ENCODE measurements around the gene NANOS1.

The NANOS1 gene, protein sequence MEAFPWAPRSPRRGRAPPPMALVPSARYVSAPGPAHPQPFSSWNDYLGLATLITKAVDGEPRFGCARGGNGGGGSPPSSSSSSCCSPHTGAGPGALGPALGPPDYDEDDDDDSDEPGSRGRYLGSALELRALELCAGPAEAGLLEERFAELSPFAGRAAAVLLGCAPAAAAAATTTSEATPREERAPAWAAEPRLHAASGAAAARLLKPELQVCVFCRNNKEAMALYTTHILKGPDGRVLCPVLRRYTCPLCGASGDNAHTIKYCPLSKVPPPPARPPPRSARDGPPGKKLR

DNA sequence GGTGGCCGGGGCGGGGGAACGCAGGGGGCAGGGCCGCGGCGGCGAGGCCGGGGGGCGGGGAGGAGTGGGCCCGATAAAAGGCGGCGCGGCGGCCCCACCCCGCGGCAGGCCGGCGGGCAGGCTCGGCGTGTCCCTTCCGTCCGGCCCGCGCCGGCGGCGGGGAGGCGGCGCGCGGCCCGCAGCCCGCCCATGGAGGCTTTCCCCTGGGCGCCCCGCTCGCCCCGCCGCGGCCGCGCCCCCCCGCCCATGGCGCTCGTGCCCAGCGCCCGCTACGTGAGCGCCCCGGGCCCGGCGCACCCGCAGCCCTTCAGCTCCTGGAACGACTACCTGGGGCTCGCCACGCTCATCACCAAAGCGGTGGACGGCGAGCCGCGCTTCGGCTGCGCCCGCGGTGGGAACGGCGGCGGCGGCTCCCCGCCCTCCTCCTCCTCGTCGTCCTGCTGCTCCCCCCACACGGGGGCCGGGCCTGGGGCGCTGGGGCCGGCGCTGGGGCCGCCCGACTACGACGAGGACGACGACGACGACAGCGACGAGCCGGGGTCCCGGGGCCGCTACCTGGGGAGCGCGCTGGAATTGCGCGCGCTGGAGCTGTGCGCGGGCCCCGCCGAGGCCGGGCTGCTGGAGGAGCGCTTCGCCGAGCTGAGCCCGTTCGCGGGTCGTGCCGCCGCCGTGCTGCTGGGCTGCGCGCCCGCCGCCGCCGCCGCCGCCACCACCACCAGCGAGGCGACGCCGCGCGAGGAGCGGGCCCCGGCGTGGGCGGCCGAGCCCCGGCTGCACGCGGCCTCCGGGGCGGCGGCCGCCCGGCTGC lies at the start of gene NANOS1:
NANOS1 (plus strand) TSS at position 102 of the 808 bp plus-strand sequence; CDS start at position 190, 88 bp downstream.
- no peak for DNase-seq

- DNase-seq, result no peak
These were observed 49.2 kb upstream of the NANOS1 start for GRCh38 chr10:118980135-118980865.

- DNase-seq, result peak; percentile 13
These were observed 48.6 kb upstream of the NANOS1 start for GRCh38 chr10:118980870-118981269.

DNA sequence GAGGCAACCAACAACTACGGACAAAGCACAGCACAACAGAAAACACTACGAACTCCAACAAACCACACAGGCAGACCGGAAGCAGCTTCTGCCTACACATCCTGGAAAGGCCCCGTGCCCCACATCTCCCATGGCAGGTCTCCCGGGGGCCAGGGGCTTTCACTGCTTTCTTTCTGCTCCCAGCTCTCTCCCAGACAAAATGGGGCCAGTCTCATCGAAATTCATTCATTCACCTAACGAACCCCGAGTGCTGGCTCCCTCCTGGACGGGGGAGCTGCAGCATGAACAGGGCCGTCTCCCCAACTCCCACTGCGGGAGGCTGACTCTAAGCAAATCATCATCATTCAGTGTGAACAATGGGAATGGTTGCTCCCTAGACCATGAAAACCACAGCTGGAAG lies 47.6 kb upstream of the NANOS1 start:
- no peak for DNase-seq

- no peak for DNase-seq
These were observed 47.1 kb upstream of the NANOS1 start for GRCh38 chr10:118982366-118982765.

DNA sequence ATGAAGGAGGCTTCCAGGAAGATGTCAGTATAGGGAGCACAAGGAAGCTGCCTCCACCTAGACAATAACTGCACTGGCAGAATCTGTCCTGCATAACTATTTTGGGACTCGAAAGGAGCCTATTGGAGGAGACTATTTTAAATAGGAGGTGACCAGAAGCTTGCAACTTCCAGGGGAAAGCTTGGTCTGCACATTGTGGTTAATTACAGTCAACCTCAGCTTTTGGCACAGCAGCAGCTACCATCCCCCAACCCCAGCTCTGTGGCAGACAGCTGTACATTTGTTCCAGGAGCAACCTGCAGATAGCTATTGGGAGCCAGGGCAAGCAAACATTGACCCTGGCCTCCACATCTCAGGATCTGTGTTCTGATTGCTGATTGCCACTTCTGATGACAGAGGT lies 46.3 kb upstream of the NANOS1 start:
- DNase-seq, result no peak

GRCh38 chr10:118985576-118985975 lies 43.9 kb upstream of the NANOS1 start:
- DNase-seq, result no peak

GRCh38 chr10:118986815-118987790 lies 42.4 kb upstream of the NANOS1 start:
- DNase-seq, result no peak

DNA sequence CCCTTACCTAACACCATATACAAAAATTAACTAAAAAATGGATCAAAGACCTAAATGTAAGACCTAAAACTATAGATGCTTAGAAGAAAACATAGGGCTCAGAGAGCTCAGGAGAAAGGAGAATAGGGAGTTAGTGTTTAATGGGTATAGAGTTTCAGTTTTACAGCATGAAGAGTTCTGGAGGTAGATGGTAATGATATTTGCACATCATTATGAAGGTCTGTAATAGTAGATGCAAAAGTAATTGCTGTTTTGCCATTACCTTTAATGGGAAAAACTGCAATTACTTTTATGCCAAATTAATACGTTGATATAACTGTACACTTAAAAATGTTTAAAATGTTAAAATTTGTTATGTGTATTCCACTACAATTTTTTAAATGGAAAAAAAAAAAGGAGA lies 39.2 kb upstream of the NANOS1 start:
- no peak for DNase-seq

GRCh38 chr10:118992496-118992895 lies 37.0 kb upstream of the NANOS1 start:
- no peak for DNase-seq

DNA sequence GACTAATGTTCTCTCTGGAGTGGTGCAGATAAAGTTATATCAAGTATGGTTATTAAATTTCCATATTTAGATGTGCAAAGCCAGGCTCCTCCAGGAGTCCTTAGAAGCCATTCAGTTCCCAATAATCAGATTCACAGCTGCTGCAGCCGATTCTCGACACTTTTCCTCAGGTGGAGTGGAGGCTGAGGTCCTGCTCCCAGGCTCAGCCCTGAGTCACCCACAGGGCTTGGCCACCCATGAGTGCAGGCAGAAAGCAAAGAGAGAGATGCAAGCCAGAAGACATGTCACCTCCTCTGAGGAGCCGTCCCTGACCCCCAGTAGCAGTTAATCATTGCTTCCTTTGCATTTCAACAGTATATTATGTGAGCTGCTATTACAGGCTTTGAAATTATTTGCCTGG lies 36.3 kb upstream of the NANOS1 start:
- no peak for DNase-seq

GRCh38 chr10:118994321-118994720 lies 35.2 kb upstream of the NANOS1 start:
- DNase-seq, result no peak

- DNase-seq, result no peak
These were observed 33.8 kb upstream of the NANOS1 start for GRCh38 chr10:118995739-118996138.

DNA sequence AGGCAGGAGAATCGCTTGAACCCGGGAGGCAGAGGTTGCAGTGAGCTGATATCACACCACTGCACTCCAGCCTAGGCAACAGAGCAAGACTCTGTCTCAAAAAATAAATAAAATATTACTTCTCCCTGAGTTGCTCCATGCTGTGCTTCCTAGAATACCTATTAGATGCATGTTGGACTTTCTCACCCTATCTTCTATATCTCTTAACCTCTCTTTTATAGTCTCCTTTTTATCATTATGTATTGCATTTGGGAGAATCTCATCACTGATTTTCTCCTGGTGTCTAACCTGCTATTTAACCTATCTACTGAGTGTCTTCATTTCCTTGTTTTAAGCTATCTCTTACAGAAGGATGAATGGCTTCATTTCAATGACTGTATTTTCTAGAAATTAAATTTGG lies 32.1 kb upstream of the NANOS1 start:
- DNase-seq, result no peak

DNA sequence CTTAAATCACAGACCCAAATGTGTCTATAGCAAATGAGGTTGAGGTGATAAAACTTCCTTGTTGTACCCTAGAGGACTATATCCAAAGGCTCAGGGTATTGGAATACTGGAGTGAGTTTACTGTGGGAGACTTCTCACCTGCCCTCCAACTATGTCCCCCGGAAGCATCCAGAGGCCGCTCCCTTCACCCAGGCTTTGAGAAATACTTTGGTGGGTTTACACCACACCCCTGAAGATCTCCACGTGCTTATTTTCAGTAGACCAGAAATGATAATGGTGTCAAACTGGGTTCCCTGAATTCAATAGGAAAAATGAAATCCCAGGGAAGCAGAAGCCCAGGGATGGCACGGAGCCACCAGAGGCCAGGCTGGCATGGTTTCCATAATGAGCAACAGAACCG lies 31.3 kb upstream of the NANOS1 start:
- DNase-seq, result no peak

GRCh38 chr10:119001717-119002500 lies 27.6 kb upstream of the NANOS1 start:
- no peak for DNase-seq

DNA sequence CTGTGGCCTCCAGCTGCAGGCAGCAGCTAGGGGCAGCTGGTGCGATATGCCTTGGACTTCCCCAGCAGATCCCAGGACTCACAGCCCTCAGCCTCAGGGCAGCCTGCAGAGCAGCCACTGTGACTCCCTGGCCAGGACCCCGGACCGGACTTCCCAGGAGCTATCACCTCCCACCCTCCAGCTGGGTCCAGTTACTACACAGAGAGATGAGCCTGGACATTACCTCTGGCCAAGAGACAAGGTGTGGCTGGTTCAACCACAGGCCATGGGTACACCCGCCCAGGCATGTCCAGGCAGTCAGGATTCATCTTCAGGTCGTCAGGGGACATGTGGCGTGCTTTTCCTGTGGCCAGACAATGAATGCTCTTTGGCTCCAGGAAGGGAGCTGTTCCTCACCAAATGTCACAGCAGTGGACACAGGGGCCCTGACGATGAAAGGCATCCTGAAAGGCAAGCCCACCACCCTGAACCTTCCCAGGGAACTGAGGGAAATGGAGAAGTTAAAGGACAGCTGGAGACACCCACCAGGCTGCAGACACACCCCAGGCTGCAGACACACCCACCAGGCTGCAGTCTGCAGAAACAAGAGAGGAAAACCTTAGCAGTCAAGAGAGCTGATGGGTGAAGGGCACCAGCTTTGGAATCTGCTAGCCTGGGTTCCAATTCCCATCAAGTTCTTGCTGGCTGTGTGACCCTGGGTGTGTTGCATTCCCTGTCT lies 25.8 kb upstream of the NANOS1 start:
- no peak for DNase-seq

DNA sequence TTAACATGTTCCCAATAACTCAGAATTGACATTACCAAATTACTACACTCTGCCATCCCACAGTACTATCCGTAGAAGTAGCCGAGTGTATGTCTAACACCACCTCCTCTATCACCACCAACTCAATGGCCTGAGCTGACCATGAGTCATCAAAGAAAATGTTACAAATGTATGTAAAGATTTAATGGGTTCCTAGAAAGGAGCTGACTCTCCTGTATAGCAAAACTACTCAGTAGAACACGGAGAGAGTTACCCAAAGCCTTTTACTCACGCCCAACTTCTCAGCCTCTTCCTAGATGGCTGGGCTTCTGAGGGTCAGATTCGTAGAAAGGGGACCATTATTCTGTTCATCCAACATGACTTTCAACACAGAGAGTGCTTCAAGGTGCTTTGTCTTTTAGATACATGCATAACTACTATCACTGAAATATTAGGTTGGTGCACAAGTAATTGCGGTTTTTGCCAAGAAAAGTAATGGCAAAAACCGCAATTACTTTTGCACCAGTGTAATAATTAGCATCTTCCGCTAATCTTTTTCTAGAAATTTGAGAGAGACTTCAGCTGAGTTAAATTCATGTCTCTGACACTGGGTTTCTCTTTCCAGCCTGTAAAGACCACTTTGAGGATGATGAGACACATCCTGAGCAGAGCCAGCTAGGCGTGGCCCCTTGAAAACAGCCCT lies 24.0 kb upstream of the NANOS1 start:
- DNase-seq, result no peak

DNA sequence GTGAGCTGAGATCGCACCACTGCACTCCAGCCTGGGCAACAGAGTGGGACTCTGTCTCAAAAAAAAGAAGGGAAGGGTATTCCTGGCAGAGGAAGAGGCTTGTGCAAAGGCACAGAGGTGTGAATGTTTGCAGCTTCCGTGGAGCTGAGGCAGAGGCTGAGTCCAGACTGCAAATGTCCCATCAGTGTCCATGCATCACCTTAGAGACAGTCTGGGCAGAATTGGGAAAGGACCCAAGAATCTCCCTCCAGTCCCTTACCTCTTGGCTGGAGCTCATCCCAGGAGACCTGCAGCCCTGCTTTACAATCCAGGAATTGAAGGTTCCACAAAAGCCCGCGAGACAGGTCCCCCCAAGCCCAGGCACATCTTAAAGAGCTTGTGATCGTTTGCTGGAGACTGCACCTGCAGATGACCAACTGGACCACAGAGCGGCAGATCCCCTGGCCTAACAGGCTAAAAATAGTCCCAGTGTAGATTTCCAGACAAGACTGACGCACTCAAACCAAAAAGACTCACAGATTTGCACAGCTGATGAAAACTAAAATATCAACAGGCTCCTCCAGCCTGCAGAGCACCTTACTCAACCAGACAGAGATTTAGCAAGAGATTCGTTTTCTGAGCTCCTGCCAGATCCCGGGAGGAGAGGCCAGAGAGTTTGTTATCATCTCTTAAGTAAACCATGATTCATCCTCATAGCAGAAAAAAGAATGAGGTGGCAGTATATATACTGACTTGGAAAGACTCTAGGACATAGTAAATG lies 22.9 kb upstream of the NANOS1 start:
- DNase-seq, result no peak

DNA sequence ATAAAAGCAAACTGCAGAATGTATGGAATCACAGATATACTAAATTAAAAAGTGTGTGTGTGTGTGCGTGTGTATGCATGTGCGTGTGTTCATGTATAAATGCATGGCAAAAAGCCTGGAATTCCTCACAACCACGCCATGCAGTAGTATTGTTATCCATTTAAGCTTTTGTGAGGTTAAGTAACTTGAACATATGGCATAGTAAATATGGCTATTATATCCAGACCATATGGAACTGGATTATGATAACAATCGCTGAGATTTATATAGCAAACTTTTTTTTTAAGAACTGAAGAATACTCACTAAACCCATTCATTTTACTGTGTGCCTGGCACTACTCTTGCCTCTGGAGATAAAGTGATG lies 22.3 kb upstream of the NANOS1 start:
- no peak for DNase-seq
